HCT116 (cell line): Measurements from ENCODE around the gene GHRHR. TPM values are rescaled to one million over a fixed set of nuclear protein-coding genes. Genes with fewer than 3 reads are reported as not detected.

Experiments used
- ATAC-seq: fragments of 200-7000 bp; cut with Tn5 transposase; 2 replicates; pipeline ENCODE4 v1.9.1; 2020; ENCODE audit warnings: mild to moderate bottlenecking, moderate library complexity
- BruUV-seq: library from RNA; stranded (reverse); fragments of 400-500 nt; replicated peaks from 2 replicates; lab custom pipeline; 2021; lab: Mats Ljungman, UMichigan
- CTCF ChIA-PET: fragments of 300-600 bp; sonication (Branson Sonifier 250); formaldehyde crosslinking; loops from one replicate; lab custom pipeline; 2021; ENCODE audit warnings: antibody characterized with exemption; lab: Charles Lee
- POLR2A ChIA-PET: fragments of 300-600, 350-600 bp; sonication (Branson Sonifier 250); formaldehyde crosslinking; loops from one replicate; lab custom pipeline; 2021; ENCODE audit warnings: antibody characterized with exemption; lab: Charles Lee
- RAD21 ChIA-PET, 2 experiments: fragments of 300-600 bp; sonication (Branson Sonifier 250); formaldehyde crosslinking; loops; one replicate each; lab custom pipeline; 2023; ENCODE audit warnings: low total read pairs in 2 of 2; ENCODE audit not compliant: uncharacterized antibody in 2 of 2, unreplicated experiment in 2 of 2, low non-redundant PET in 1 of 2; lab: Charles Lee
- DNase-seq: peaks from one replicate; pipeline ENCODE4 v3.0.0-alpha.2; 2010; ENCODE audit warnings: low read depth, low spot score
- H2AFZ ChIP-seq: fragments of 200-600 bp; shearing (Covaris generic), sonication (generic); 2 replicates; pipeline ENCODE4 v1.6.1; 2017; ENCODE audit warnings: low read depth, mixed run types, mixed read lengths, antibody characterized with exemption, low read length; ENCODE audit not compliant: poor library complexity, severe bottlenecking
- H3K27ac ChIP-seq: 2 replicates; pipeline ENCODE4 v1.5.1; 2012; ENCODE audit warnings: low read depth, low read length
- H3K27me3 ChIP-seq: fragments of 200-600 bp; sonication (generic); 2 replicates; pipeline ENCODE4 v1.6.1; 2016; ENCODE audit warnings: mixed run types, low read length, mixed read lengths; ENCODE audit not compliant: insufficient read depth
- H3K36me3 ChIP-seq, 2 experiments: fragments of 200-500 bp in 1 of 2; fragments of 200-600 bp in 1 of 2; sonication (Bioruptor generic) in 1 of 2; sonication (generic) in 1 of 2; 2 replicates each; pipeline versions ENCODE4 v1.5.1 to v1.6.1; 2014 to 2016; ENCODE audit warnings: low read length in 2 of 2, inconsistent platforms in 1 of 2, mixed read lengths in 1 of 2, mixed run types in 1 of 2; ENCODE audit not compliant: insufficient read depth in 2 of 2, control insufficient read depth in 1 of 2
- H3K4me1 ChIP-seq, 2 experiments: fragments of 200-600 bp in 1 of 2; sonication (generic) in 1 of 2; 2 replicates each; pipeline versions ENCODE4 v1.5.1 to v1.6.1; 2012 to 2017; ENCODE audit warnings: low read length in 2 of 2, inconsistent platforms in 1 of 2, mild to moderate bottlenecking in 1 of 2, mixed read lengths in 1 of 2, mixed run types in 1 of 2, moderate library complexity in 1 of 2; ENCODE audit not compliant: insufficient read depth in 2 of 2, control insufficient read depth in 1 of 2
- H3K4me2 ChIP-seq: fragments of 200-600 bp; sonication (generic); 2 replicates; pipeline ENCODE4 v1.6.1; 2017; ENCODE audit warnings: mixed run types, low read length, mixed read lengths
- H3K4me3 ChIP-seq, 2 experiments: fragments of 200-600 bp in 1 of 2; sonication (generic) in 1 of 2; replicated peaks in 1 of 2; 2 replicates each; pipeline ENCODE4 v1.5.1; 2011 to 2016; ENCODE audit warnings: low read length in 2 of 2, control low read depth in 1 of 2, low read depth in 1 of 2, mild to moderate bottlenecking in 1 of 2, mixed read lengths in 1 of 2, mixed run types in 1 of 2
- H3K79me2 ChIP-seq: fragments of 200-600 bp; sonication (generic); 2 replicates; pipeline ENCODE4 v1.6.1; 2017; ENCODE audit warnings: mild to moderate bottlenecking, mixed run types, low read length, moderate library complexity, mixed read lengths; ENCODE audit not compliant: insufficient read depth
- H3K9ac ChIP-seq: fragments of 200-600 bp; sonication (generic); 2 replicates; pipeline ENCODE4 v1.6.1; 2016; ENCODE audit warnings: low read length, mixed read lengths
- H3K9me2 ChIP-seq: fragments of 200-600 bp; sonication (generic), shearing (Covaris generic); 2 replicates; pipeline ENCODE4 v1.6.1; 2017; ENCODE audit warnings: mixed run types, mild to moderate bottlenecking, moderate library complexity; ENCODE audit not compliant: insufficient read depth
- H3K9me3 ChIP-seq, 2 experiments: fragments of 200-500 bp in 1 of 2; fragments of 200-600 bp in 1 of 2; sonication (Bioruptor generic) in 1 of 2; sonication (generic) in 1 of 2; 2 replicates each; pipeline ENCODE4 v1.6.1; 2014 to 2017; ENCODE audit warnings: low read length in 2 of 2, mixed read lengths in 2 of 2, inconsistent platforms in 1 of 2, low read depth in 1 of 2, mild to moderate bottlenecking in 1 of 2, mixed run types in 1 of 2, moderate library complexity in 1 of 2; ENCODE audit not compliant: control insufficient read depth in 1 of 2, insufficient read depth in 1 of 2
- H4K20me1 ChIP-seq: fragments of 200-600 bp; sonication (generic), shearing (Covaris generic); 2 replicates; pipeline ENCODE4 v1.6.1; 2017; ENCODE audit warnings: mixed run types, mild to moderate bottlenecking, moderate library complexity; ENCODE audit not compliant: insufficient read depth
- ATF3 ChIP-seq: IDR thresholded peaks from 2 replicates; pipeline ENCODE4 v1.6.1; 2012
- CEBPB ChIP-seq: IDR thresholded peaks from 2 replicates; pipeline ENCODE4 v1.6.1; 2012; ENCODE audit warnings: low read depth
- CTCF ChIP-seq, 3 experiments: fragments of 200-600 bp in 1 of 3; sonication (generic) in 1 of 3; IDR thresholded peaks in 2 of 3; conservative IDR thresholded peaks in 1 of 3; 2 replicates each; pipeline ENCODE4 v1.5.1; 2012 to 2017; ENCODE audit warnings: low read depth in 2 of 3, low read length in 2 of 3, antibody characterized with exemption in 1 of 3, borderline replicate concordance in 1 of 3, control low read depth in 1 of 3, mild to moderate bottlenecking in 1 of 3, mixed read lengths in 1 of 3, mixed run types in 1 of 3, moderate library complexity in 1 of 3; ENCODE audit not compliant: insufficient read depth in 1 of 3
- EGR1 ChIP-seq: IDR thresholded peaks from 2 replicates; pipeline ENCODE4 v1.6.1; 2012; ENCODE audit warnings: low read depth
- ELF1 ChIP-seq: IDR thresholded peaks from 2 replicates; pipeline ENCODE4 v1.6.1; 2012; ENCODE audit warnings: low read depth, borderline replicate concordance
- EZH2phosphoT487 ChIP-seq: fragments of 200-600 bp; IDR thresholded peaks from 2 replicates; pipeline ENCODE4 v1.6.1; 2018; ENCODE audit warnings: antibody characterized with exemption, borderline replicate concordance
- FOSL1 ChIP-seq: IDR thresholded peaks from 2 replicates; pipeline ENCODE4 v1.6.1; 2012; ENCODE audit warnings: low read depth
- JUND ChIP-seq: IDR thresholded peaks from 2 replicates; pipeline ENCODE4 v1.6.1; 2012
- POLR2A ChIP-seq: IDR thresholded peaks from 2 replicates; pipeline ENCODE4 v1.7.0; 2011; ENCODE audit warnings: borderline replicate concordance; ENCODE audit not compliant: insufficient read depth, insufficient read length; ENCODE audit errors: extremely low read depth
- RAD21 ChIP-seq: IDR thresholded peaks from 2 replicates; pipeline ENCODE4 v1.6.1; 2012; ENCODE audit warnings: low read depth, mild to moderate bottlenecking
- REST ChIP-seq: IDR thresholded peaks from 2 replicates; pipeline ENCODE4 v1.6.1; 2012; ENCODE audit warnings: low read depth
- SP1 ChIP-seq: IDR thresholded peaks from 2 replicates; pipeline ENCODE4 v1.6.1; 2012; ENCODE audit warnings: low read depth
- SRF ChIP-seq: IDR thresholded peaks from 2 replicates; pipeline ENCODE4 v1.6.1; 2012; ENCODE audit warnings: low read depth
- TCF7L2 ChIP-seq: IDR thresholded peaks from 2 replicates; pipeline ENCODE4 v1.7.0; 2011; ENCODE audit warnings: borderline replicate concordance, inconsistent platforms; ENCODE audit not compliant: insufficient read depth, insufficient read length; ENCODE audit errors: extremely low read depth
- YY1 ChIP-seq: IDR thresholded peaks from 2 replicates; pipeline ENCODE4 v1.6.1; 2011; ENCODE audit warnings: low read length, low read depth, moderate library complexity, mild to moderate bottlenecking; ENCODE audit not compliant: insufficient replicate concordance; ENCODE audit errors: extremely low read depth
- ZBTB33 ChIP-seq: IDR thresholded peaks from 2 replicates; pipeline ENCODE4 v1.6.1; 2011; ENCODE audit warnings: mild to moderate bottlenecking, low read length, moderate library complexity; ENCODE audit not compliant: insufficient replicate concordance; ENCODE audit errors: extremely low read depth
- ZFX ChIP-seq: fragments of 450-650 bp; IDR thresholded peaks from 2 replicates; pipeline ENCODE4 v1.6.1; 2017
- ZNF274 ChIP-seq: fragments of 200-500 bp; sonication (Bioruptor generic); IDR thresholded peaks from 2 replicates; pipeline ENCODE4 v1.6.1; 2014; ENCODE audit warnings: mild to moderate bottlenecking, low read depth, low read length, inconsistent platforms
- intact Hi-C: fragments of 100-400 bp; cut with micrococcal nuclease; formaldehyde crosslinking; loops from 2 replicates; pipeline ENCODE4 v1.10.0; 2022
- total RNA-seq: library from RNA; stranded (reverse); gene quantifications from one replicate; pipeline ENCODE4 v1.2.1, GENCODE V29; 2021; ENCODE audit not compliant: unreplicated experiment

The GHRHR gene
- total RNA-seq, 1 experiment from 2014 or later = not detected

- TF ChIP-seq REST (no peak), EZH2phosphoT487 (no peak)
- TF ChIP-seq, all 23 proteins: peak for 0
Observed at GRCh38 chr7:31002256-31002655, 38.5 kb downstream of the GHRHR start (continued).

GRCh38 chr7:31003097-31003496 lies 39.3 kb downstream of the GHRHR start:
- H3K79me2 ChIP-seq = no peaks in the 10 kb centered on the region
- H3K27me3 ChIP-seq = peaks cover 23% of the 10 kb centered on the region
- ChIA-PET POLR2A (no interaction called here), CTCF (no interaction called here), RAD21 (no interaction called here)
- no peak for DNase-seq
- H3K4me2 ChIP-seq = no peak overlapping the region
- TF ChIP-seq POLR2A = no peak
- TF ChIP-seq EZH2phosphoT487 = no peak
- no peak for TF ChIP-seq SP1
- TF ChIP-seq TCF7L2 = no peak
- TF ChIP-seq JUND = no peak
- no peak for TF ChIP-seq YY1
- no peak for TF ChIP-seq CTCF (IDR thresholded peaks at IDR 0.05 in 2 of 3, conservative IDR thresholded peaks at IDR 0.05 in 1 of 3; ENCODE audit: borderline replicate concordance in 1 of 3, insufficient read depth in 1 of 3, low read depth in 2 of 3, low read length in 2 of 3)
- no peak for TF ChIP-seq ATF3
- no peak for TF ChIP-seq RAD21
- TF ChIP-seq FOSL1 = no peak
- TF ChIP-seq ELF1 = no peak
- no peak for TF ChIP-seq EGR1
- no peak for TF ChIP-seq ZBTB33
- TF ChIP-seq ZNF274 = no peak
- no peak for TF ChIP-seq ZFX
- TF ChIP-seq CEBPB = no peak
- no peak for TF ChIP-seq SRF
- no peaks in the 10 kb centered on the region for H3K4me1 ChIP-seq
- no peak overlapping the region for H3K9ac ChIP-seq
- no peak overlapping the region for H3K4me3 ChIP-seq
- no peak overlapping the region for H3K27ac ChIP-seq
- no peak overlapping the region for H2AFZ ChIP-seq
- no peaks in the 10 kb centered on the region for H4K20me1 ChIP-seq
- intact Hi-C loops = loop anchor here (10.0 kb wide), 1 partner anchor 92 kb away; no protein-coding TSS in a partner anchor
- no peaks in the 10 kb centered on the region for H3K36me3 ChIP-seq
- BruUV-seq = no TSS peak
- no peaks in the 10 kb centered on the region for H3K9me2 ChIP-seq
- ATAC-seq = no peak
- H3K9me3 ChIP-seq = no peaks in the 10 kb centered on the region
